Measurements from ENCODE around the gene AVP. TPM values are rescaled to one million over a fixed set of nuclear protein-coding genes. Genes with fewer than 3 reads are reported as not detected.
A peak's percentile ranks its signal among the peaks of the same experiment; 100 is the strongest.

AVP gene
- total and polyA plus RNA-seq, 2 of the 13 experiments (the other 11 are each of a cell fraction or from before 2014, with no cell fraction given): 0.12 TPM; not detected in 1

GRCh38 chr20:3046677-3047462 is 37.7 kb downstream of the AVP start (continued):
- TF ChIP-seq SP140L (CRISPR knock-in tag; IDR thresholded peaks at IDR 0.05; ENCODE audit: borderline replicate concordance) (no peak), KIAA2018 (CRISPR knock-in tag; IDR thresholded peaks at IDR 0.05; ENCODE audit: borderline replicate concordance) (no peak), PHB2 (IDR thresholded peaks at IDR 0.05; ENCODE audit: partially characterized antibody) (no peak), ZNF644 (CRISPR knock-in tag; IDR thresholded peaks at IDR 0.05; ENCODE audit: low read depth) (no peak), ZNF550 (CRISPR knock-in tag; IDR thresholded peaks at IDR 0.05; ENCODE audit: borderline replicate concordance) (no peak), ZNF703 (CRISPR knock-in tag; IDR thresholded peaks at IDR 0.05; ENCODE audit: borderline replicate concordance) (peak; percentile 83; the same call in 1 of the 2 replicates), ZNF496 (CRISPR knock-in tag; IDR thresholded peaks at IDR 0.05; ENCODE audit: insufficient replicate concordance) (no peak), ZFP36L1 (CRISPR knock-in tag; IDR thresholded peaks at IDR 0.05) (no peak), EED (CRISPR knock-in tag; IDR thresholded peaks at IDR 0.05) (peak; percentile 43; the same call in 1 of the 2 replicates)
- TF ChIP-seq, protein P1, sequence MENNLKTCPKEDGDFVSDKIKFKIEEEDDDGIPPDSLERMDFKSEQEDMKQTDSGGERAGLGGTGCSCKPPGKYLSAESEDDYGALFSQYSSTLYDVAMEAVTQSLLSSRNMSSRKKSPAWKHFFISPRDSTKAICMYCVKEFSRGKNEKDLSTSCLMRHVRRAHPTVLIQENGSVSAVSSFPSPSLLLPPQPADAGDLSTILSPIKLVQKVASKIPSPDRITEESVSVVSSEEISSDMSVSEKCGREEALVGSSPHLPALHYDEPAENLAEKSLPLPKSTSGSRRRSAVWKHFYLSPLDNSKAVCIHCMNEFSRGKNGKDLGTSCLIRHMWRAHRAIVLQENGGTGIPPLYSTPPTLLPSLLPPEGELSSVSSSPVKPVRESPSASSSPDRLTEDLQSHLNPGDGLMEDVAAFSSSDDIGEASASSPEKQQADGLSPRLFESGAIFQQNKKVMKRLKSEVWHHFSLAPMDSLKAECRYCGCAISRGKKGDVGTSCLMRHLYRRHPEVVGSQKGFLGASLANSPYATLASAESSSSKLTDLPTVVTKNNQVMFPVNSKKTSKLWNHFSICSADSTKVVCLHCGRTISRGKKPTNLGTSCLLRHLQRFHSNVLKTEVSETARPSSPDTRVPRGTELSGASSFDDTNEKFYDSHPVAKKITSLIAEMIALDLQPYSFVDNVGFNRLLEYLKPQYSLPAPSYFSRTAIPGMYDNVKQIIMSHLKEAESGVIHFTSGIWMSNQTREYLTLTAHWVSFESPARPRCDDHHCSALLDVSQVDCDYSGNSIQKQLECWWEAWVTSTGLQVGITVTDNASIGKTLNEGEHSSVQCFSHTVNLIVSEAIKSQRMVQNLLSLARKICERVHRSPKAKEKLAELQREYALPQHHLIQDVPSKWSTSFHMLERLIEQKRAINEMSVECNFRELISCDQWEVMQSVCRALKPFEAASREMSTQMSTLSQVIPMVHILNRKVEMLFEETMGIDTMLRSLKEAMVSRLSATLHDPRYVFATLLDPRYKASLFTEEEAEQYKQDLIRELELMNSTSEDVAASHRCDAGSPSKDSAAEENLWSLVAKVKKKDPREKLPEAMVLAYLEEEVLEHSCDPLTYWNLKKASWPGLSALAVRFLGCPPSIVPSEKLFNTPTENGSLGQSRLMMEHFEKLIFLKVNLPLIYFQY (CRISPR knock-in tag; IDR thresholded peaks at IDR 0.05; ENCODE audit: borderline replicate concordance): no peak
- TF ChIP-seq, protein P2, sequence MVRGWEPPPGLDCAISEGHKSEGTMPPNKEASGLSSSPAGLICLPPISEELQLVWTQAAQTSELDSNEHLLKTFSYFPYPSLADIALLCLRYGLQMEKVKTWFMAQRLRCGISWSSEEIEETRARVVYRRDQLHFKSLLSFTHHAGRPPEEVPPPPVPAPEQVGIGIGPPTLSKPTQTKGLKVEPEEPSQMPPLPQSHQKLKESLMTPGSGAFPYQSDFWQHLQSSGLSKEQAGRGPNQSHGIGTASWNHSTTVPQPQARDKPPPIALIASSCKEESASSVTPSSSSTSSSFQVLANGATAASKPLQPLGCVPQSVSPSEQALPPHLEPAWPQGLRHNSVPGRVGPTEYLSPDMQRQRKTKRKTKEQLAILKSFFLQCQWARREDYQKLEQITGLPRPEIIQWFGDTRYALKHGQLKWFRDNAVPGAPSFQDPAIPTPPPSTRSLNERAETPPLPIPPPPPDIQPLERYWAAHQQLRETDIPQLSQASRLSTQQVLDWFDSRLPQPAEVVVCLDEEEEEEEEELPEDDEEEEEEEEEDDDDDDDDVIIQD (CRISPR knock-in tag; IDR thresholded peaks at IDR 0.05; ENCODE audit: low read depth): 0 out of 2 replicates have a peak, but pooled peaks have one; percentile 53

Measured in HepG2 (cell line).